ENCODE results near the gene VEPH1. TPM values are rescaled to one million over a fixed set of nuclear protein-coding genes. Genes with fewer than 3 reads are reported as not detected.

The VEPH1 gene
- total RNA-seq, 4 donors from 2014 or later = 0.48 to 11.7 (median 3.2) TPM

- ATAC-seq (ENCODE audit: low FRiP score) = no peak
- no peak for TF ChIP-seq CTCF (IDR thresholded peaks at IDR 0.05)
- DNase-seq (ENCODE audit: low spot score) = no peak
These were observed 118.7 kb downstream of the VEPH1 start for GRCh38 chr3:157384491-157384890.

DNA sequence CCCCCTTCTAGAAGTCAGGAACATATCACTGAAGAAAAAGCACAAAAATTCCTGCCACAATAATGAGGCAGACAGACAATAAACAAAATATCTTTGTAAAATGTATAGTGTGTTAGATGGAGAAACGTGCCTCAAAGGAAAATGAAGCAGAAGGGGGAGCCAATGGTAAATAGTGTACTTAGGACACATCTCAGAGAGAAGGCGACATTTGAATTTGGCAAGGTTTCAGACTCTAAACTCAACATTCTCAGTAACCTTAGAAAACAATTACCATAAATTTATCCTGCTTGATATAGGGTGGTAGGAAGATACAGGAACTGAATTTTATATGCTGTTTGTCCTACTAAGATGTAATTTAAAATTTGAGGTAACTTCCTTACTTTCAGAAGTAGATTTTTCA is 119.2 kb downstream of the VEPH1 start:
- DNase-seq (ENCODE audit: low spot score) = no peak
- TF ChIP-seq CTCF (IDR thresholded peaks at IDR 0.05) = no peak
- no peak for ATAC-seq (ENCODE audit: low FRiP score)

DNA sequence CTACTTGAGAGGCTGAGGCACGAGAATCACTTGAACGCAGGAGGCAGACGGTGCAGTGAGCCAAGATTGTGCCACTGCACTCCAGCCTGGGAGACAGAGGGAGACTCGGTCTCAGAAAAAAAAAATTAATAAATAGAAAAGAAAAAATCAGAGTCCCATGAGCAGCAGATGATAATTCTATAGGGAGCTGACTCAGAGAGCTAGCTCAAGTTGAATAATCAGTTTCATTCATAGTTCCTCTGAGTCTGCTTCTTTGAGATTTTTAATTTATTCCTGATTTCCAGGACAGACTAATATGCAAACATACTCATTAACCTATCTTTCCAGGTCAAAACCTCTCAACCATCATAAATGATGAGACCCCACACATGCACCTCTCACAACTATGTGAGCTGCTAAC is 121.6 kb downstream of the VEPH1 start:
- DNase-seq (ENCODE audit: low spot score) (no peak), ATAC-seq (ENCODE audit: low FRiP score) (no peak)
- no peak for TF ChIP-seq CTCF (IDR thresholded peaks at IDR 0.05)

DNA sequence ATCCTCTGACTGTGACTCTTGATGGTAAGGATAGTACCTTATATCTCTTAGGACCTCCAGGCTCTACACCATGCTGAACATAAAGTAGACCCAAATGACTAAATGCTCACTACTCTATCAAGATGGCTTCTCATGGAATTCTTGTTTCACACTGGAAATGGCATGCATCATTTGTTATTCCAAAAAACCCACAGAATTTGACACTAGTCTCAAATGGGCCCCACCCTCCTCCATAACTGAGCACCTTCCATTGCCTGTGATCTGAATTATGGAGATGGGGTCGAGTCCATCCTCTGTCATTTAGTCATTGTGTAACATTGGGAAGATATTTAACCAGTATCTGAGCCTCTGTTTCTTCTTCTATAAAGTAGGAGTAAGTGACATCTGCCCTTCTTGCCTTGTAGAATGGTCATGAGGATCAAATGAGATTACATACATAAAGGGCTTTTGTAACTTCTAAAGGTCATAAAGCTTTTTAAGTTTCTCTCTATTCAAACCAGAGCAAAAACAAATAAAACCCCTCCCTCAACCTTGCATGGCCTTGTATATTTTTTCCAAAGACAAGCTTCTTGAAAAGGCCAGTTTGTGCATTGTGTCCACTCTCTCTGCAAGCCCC is 123.6 kb downstream of the VEPH1 start:
- TF ChIP-seq CTCF (IDR thresholded peaks at IDR 0.05) = no peak
- no peak for ATAC-seq (ENCODE audit: low FRiP score)
- DNase-seq (ENCODE audit: low spot score) = no peak

- DNase-seq (ENCODE audit: low spot score) (no peak), ATAC-seq (ENCODE audit: low FRiP score) (no peak)
- TF ChIP-seq CTCF (IDR thresholded peaks at IDR 0.05) = no peak
These were observed 126.5 kb downstream of the VEPH1 start for GRCh38 chr3:157376603-157377300.

GRCh38 chr3:157375342-157375986 is 127.8 kb downstream of the VEPH1 start:
- no peak for TF ChIP-seq CTCF (IDR thresholded peaks at IDR 0.05)
- no peak for ATAC-seq (ENCODE audit: low FRiP score)
- DNase-seq (ENCODE audit: low spot score) = no peak

All from omental fat pad (tissue), 4 donors.